Caco-2 (cell line): ENCODE data around the gene SYNPO2. TPM values are rescaled to one million over a fixed set of nuclear protein-coding genes. Genes with fewer than 3 reads are reported as not detected.

Source experiments
- BruUV-seq: library from RNA; stranded (reverse); fragments of 400-500 nt; replicated peaks from 2 replicates; lab custom pipeline; 2021; lab: Mats Ljungman, UMichigan
- CTCF ChIA-PET: fragments of 300-600 bp; sonication (Branson Sonifier 250); formaldehyde crosslinking; loops from one replicate; lab custom pipeline; 2022; ENCODE audit warnings: antibody characterized with exemption; lab: Charles Lee
- POLR2A ChIA-PET: fragments of 300-600 bp; sonication (Branson Sonifier 250); formaldehyde crosslinking; loops from one replicate; lab custom pipeline; 2022; ENCODE audit warnings: antibody characterized with exemption; lab: Charles Lee
- DNase-seq, 2 experiments: peaks; one replicate each; pipeline versions ENCODE4 v3.0.0 to v3.0.0-alpha.2; 2020 to 2022
- H3K27me3 ChIP-seq: replicated peaks from 2 replicates; pipeline ENCODE4 v1.6.0; 2011; ENCODE audit warnings: low read length; ENCODE audit not compliant: control insufficient read depth, insufficient read depth
- H3K36me3 ChIP-seq: 2 replicates; pipeline ENCODE4 v1.5.1; 2011; ENCODE audit warnings: low read length; ENCODE audit not compliant: control insufficient read depth, insufficient read depth
- H3K4me1 ChIP-seq: fragments of 250-450 bp; sonication (Bioruptor Pico); 2 replicates; pipeline ENCODE4 v1.5.1; 2020; ENCODE audit warnings: mild to moderate bottlenecking
- H3K4me3 ChIP-seq: 2 replicates; pipeline ENCODE4 v1.5.1; 2011; ENCODE audit warnings: low read depth, mild to moderate bottlenecking, control low read depth, low read length
- H3K9me3 ChIP-seq: fragments of 250-450 bp; sonication (Bioruptor Pico); 2 replicates; pipeline ENCODE4 v1.5.1; 2020; ENCODE audit warnings: mild to moderate bottlenecking, moderate library complexity
- H3K27ac Mint-ChIP-seq: one replicate; pipeline ENCODE4 v1.8.0; 2022; ENCODE audit warnings: mixed read lengths; ENCODE audit not compliant: unreplicated experiment
- H3K27me3 Mint-ChIP-seq: one replicate; pipeline ENCODE4 v1.8.0; 2022; ENCODE audit warnings: mixed read lengths; ENCODE audit not compliant: insufficient read depth, unreplicated experiment
- H3K36me3 Mint-ChIP-seq: one replicate; pipeline ENCODE4 v1.8.0; 2022; ENCODE audit warnings: mild to moderate bottlenecking, mixed read lengths; ENCODE audit not compliant: insufficient read depth, unreplicated experiment
- H3K4me1 Mint-ChIP-seq: one replicate; pipeline ENCODE4 v1.8.0; 2022; ENCODE audit warnings: low read depth, mixed read lengths; ENCODE audit not compliant: unreplicated experiment
- H3K4me3 Mint-ChIP-seq: one replicate; pipeline ENCODE4 v1.8.0; 2022; ENCODE audit warnings: mild to moderate bottlenecking, moderate library complexity, mixed read lengths; ENCODE audit not compliant: unreplicated experiment
- H3K9me3 Mint-ChIP-seq: one replicate; pipeline ENCODE4 v1.8.0; 2022; ENCODE audit warnings: mixed read lengths; ENCODE audit not compliant: unreplicated experiment
- intact Hi-C: fragments of 100-400 bp; cut with micrococcal nuclease; formaldehyde crosslinking; loops from one replicate; pipeline ENCODE4 v1.10.0; 2022; ENCODE audit not compliant: unreplicated experiment
- total RNA-seq: library from RNA; stranded (reverse); gene quantifications from 2 replicates; pipeline ENCODE4 v1.2.3, GENCODE V29; 2022
- TF ChIP-seq, protein P1 (sequence below), 2 experiments: fragments of 200-600 bp in 1 of 2; IDR thresholded peaks; 1 replicate in 1 of 2; 2 replicates in 1 of 2; pipeline versions ENCODE4 v1.5.1 to v1.8.0; 2011 to 2022; ENCODE audit warnings: antibody characterized with exemption in 1 of 2, control low read depth in 1 of 2, inconsistent platforms in 1 of 2, low read depth in 1 of 2, low read length in 1 of 2, mild to moderate bottlenecking in 1 of 2, moderate library complexity in 1 of 2; ENCODE audit not compliant: insufficient read depth in 1 of 2, severe bottlenecking in 1 of 2, unreplicated experiment in 1 of 2

The SYNPO2 gene
- total RNA-seq, 1 experiment from 2014 or later: 0.16 TPM

DNA sequence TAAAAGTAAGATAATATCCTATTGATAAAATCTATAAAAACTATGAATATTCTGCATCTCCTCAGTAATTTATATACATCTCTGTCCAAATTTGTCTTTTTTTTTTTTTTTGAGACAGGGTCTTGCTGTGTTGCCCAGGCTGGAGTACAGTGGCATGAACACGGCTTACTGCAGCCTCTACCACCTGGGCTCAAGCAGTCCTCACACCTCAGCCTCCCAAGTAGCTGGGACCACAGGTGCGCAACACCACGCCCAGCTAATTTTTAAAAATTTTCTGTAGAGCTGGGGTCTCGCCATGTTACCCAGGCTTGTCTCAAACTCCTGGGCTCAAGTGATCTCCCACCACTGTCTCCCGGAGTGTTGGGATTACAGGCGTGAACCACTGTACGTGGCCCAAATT lies 40.4 kb upstream of the SYNPO2 start:
- TF ChIP-seq, protein P1, sequence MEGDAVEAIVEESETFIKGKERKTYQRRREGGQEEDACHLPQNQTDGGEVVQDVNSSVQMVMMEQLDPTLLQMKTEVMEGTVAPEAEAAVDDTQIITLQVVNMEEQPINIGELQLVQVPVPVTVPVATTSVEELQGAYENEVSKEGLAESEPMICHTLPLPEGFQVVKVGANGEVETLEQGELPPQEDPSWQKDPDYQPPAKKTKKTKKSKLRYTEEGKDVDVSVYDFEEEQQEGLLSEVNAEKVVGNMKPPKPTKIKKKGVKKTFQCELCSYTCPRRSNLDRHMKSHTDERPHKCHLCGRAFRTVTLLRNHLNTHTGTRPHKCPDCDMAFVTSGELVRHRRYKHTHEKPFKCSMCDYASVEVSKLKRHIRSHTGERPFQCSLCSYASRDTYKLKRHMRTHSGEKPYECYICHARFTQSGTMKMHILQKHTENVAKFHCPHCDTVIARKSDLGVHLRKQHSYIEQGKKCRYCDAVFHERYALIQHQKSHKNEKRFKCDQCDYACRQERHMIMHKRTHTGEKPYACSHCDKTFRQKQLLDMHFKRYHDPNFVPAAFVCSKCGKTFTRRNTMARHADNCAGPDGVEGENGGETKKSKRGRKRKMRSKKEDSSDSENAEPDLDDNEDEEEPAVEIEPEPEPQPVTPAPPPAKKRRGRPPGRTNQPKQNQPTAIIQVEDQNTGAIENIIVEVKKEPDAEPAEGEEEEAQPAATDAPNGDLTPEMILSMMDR (IDR thresholded peaks at IDR 0.05; ENCODE audit: insufficient read depth in 1 of 2, low read depth in 1 of 2, low read length in 1 of 2, severe bottlenecking in 1 of 2, unreplicated experiment in 1 of 2): no peak
- no TSS peak for BruUV-seq
- intact Hi-C loops: no loop called here
- Histone ChIP-seq H3K36me3 (no peaks in the 10 kb centered on the region), H3K4me3 (no peak overlapping the region), H3K4me1 (no peaks in the 10 kb centered on the region), H3K27me3 (no peaks in the 10 kb centered on the region), H3K9me3 (no peaks in the 10 kb centered on the region)
- ChIA-PET POLR2A (no interaction called here), CTCF (no interaction called here)
- no peak overlapping the region for H3K4me3 Mint-ChIP-seq
- no peaks in the 10 kb centered on the region for H3K27me3 Mint-ChIP-seq
- H3K27ac Mint-ChIP-seq: no peak overlapping the region
- no peaks in the 10 kb centered on the region for H3K36me3 Mint-ChIP-seq
- H3K9me3 Mint-ChIP-seq: no peaks in the 10 kb centered on the region
- peaks cover 10% of the 10 kb centered on the region for H3K4me1 Mint-ChIP-seq
- DNase-seq: no peak

DNA sequence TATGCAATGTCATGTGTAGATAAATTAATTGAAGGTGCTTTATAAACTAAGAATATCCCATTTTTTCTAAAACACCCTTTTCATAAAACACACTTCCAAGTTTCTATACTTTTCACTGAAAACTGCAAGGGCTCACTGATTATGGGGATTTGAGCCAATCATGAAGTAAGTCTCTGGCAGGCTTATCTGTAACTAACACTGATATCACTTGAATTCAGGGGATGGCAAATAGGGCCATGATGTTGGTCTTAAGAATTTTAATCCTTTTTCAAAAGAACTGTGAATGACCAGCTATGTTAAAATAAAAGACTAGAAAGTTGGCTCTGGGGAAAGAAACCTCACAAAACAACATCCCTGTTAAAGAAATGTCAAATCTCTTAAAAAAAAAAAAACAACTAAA lies 39.8 kb upstream of the SYNPO2 start:
- ChIA-PET POLR2A (no interaction called here), CTCF (no interaction called here)
- BruUV-seq: no TSS peak
- Mint-ChIP-seq H3K4me3 (no peak overlapping the region), H3K9me3 (no peaks in the 10 kb centered on the region), H3K4me1 (peaks cover 10% of the 10 kb centered on the region), H3K27ac (no peak overlapping the region), H3K36me3 (no peaks in the 10 kb centered on the region), H3K27me3 (no peaks in the 10 kb centered on the region)
- DNase-seq: no peak
- TF ChIP-seq, protein P1 (IDR thresholded peaks at IDR 0.05; ENCODE audit: insufficient read depth in 1 of 2, low read depth in 1 of 2, low read length in 1 of 2, severe bottlenecking in 1 of 2, unreplicated experiment in 1 of 2): no peak
- Histone ChIP-seq H3K27me3 (no peaks in the 10 kb centered on the region; the same call in 1 of the 2 replicates), H3K36me3 (no peaks in the 10 kb centered on the region), H3K9me3 (no peaks in the 10 kb centered on the region), H3K4me1 (no peaks in the 10 kb centered on the region), H3K4me3 (no peak overlapping the region)
- intact Hi-C loops: no loop called here

DNA sequence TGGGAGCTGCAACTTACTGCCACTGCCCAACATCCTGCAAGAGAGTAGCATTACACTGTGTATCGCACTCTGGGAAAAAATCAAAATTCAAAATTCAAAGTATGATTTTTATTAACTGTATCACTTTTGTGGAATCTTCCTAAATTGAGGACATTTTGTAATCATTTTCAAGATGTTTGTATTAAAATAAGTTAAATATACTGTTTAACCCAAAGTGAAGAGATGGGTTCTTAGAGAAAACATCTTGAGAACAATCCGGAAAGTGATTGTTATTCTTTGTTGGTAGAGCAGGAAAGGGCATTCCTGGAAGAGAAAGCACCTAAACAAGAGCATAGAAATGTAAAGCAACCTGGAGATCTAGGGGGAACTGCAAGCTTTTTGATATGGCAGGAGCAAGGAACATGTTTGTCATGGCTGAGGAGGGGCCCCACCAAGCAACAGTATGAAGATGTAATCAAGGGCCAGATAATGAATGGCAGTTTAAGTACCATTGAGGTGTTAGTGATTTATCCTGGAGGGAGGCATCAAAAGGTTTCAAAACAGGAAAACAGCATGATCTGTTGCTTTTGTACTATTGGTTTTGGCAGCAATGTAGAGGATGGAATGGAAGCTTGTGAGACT lies 38.7 kb upstream of the SYNPO2 start:
- no peaks in the 10 kb centered on the region for H3K36me3 Mint-ChIP-seq
- no peaks in the 10 kb centered on the region for H3K9me3 Mint-ChIP-seq
- DNase-seq: no peak
- no peaks in the 10 kb centered on the region for H3K27me3 Mint-ChIP-seq
- H3K4me1 Mint-ChIP-seq: peaks cover 10% of the 10 kb centered on the region
- TF ChIP-seq, protein P1 (IDR thresholded peaks at IDR 0.05; ENCODE audit: insufficient read depth in 1 of 2, low read depth in 1 of 2, low read length in 1 of 2, severe bottlenecking in 1 of 2, unreplicated experiment in 1 of 2): no peak
- intact Hi-C loops: no loop called here
- POLR2A ChIA-PET: no interaction called here
- no peaks in the 10 kb centered on the region for H3K4me1 ChIP-seq
- H3K27me3 ChIP-seq: no peaks in the 10 kb centered on the region; the same call in 1 of the 2 replicates
- peak overlapping the region; percentile 55 for H3K4me3 Mint-ChIP-seq
- no peak overlapping the region for H3K27ac Mint-ChIP-seq
- BruUV-seq: no TSS peak
- CTCF ChIA-PET: no interaction called here
- no peaks in the 10 kb centered on the region for H3K36me3 ChIP-seq
- no peaks in the 10 kb centered on the region for H3K9me3 ChIP-seq
- H3K4me3 ChIP-seq: no peak overlapping the region
